ENCODE measurements around the gene QTRT2.

GRCh38 chr3:114080201-114080600 is 23.7 kb downstream of the QTRT2 start:
- TF ChIP-seq PPARA (CRISPR knock-in tag; IDR thresholded peaks at IDR 0.05; ENCODE audit: borderline replicate concordance) = no peak
- no peak for TF ChIP-seq POU6F1 (CRISPR knock-in tag; IDR thresholded peaks at IDR 0.05; ENCODE audit: borderline replicate concordance, low read depth)
- TF ChIP-seq ISL1 (CRISPR knock-in tag; IDR thresholded peaks at IDR 0.05) = no peak
- no peak for TF ChIP-seq ZNF8 (CRISPR knock-in tag; IDR thresholded peaks at IDR 0.05)
- TF ChIP-seq SNAI2 (CRISPR knock-in tag; IDR thresholded peaks at IDR 0.05) = no peak
- no peak for TF ChIP-seq BACH2 (CRISPR knock-in tag; IDR thresholded peaks at IDR 0.05; ENCODE audit: borderline replicate concordance)
- TF ChIP-seq TSHZ2 (CRISPR knock-in tag; IDR thresholded peaks at IDR 0.05) = no peak
- TF ChIP-seq PATZ1 (CRISPR knock-in tag; IDR thresholded peaks at IDR 0.05; ENCODE audit: borderline replicate concordance) = no peak
- no peak for TF ChIP-seq ZC3H10 (CRISPR knock-in tag; IDR thresholded peaks at IDR 0.05)
- TF ChIP-seq OSR1 (CRISPR knock-in tag; IDR thresholded peaks at IDR 0.05) = no peak
- no peak for TF ChIP-seq ZFP30 (CRISPR knock-in tag; IDR thresholded peaks at IDR 0.05)
- no peak for TF ChIP-seq CSRNP3 (CRISPR knock-in tag; IDR thresholded peaks at IDR 0.05)
